ENCODE data around the gene RBM28.

The RBM28 gene

DNA sequence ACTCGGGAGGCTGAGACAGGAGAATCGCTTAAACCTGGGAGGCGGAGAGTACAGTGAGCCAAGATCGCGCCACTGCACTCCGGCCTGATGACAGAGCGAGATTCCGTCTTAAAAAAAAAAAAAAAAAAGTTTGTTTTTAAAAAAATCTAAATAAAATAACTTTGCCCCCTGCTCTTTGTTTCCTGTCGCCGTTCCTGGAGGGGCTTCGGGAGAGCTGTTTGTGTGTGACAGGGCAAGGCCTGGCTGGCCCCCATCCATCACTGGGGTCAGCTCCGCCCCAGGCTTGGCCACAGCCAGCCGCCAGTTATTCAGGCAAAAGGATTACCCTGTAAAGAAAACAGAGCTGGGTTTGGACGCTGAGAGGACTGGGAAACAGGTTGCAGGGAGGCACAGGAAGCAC, 86.2 kb downstream of the RBM28 start:
- DNase-seq, result no peak

DNA sequence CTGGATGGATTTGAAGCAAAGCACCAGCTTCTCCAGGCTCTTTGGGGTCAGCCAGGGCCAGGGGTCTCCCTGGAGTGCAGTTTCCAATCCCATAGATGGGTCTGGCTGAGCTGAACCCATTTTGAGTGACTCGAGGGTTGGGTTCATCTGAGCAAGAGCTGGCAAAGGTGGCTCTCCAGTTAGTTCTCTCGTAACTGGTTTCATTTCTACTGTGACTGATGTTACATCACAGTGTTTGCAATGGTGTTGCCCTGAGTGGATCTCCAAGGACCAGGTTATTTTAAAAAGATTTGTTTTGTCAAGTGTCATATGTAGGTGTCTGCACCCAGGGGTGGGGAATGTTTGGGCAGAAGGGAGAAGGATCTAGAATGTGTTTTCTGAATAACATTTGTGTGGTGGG, 88.4 kb downstream of the RBM28 start:
- DNase-seq, result no peak

DNA sequence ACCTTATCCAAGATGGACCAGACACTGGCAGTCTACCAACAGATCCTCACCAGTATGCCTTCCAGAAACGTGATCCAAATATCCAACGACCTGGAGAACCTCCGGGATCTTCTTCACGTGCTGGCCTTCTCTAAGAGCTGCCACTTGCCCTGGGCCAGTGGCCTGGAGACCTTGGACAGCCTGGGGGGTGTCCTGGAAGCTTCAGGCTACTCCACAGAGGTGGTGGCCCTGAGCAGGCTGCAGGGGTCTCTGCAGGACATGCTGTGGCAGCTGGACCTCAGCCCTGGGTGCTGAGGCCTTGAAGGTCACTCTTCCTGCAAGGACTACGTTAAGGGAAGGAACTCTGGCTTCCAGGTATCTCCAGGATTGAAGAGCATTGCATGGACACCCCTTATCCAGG, 89.2 kb downstream of the RBM28 start:
- no peak for DNase-seq

DNA sequence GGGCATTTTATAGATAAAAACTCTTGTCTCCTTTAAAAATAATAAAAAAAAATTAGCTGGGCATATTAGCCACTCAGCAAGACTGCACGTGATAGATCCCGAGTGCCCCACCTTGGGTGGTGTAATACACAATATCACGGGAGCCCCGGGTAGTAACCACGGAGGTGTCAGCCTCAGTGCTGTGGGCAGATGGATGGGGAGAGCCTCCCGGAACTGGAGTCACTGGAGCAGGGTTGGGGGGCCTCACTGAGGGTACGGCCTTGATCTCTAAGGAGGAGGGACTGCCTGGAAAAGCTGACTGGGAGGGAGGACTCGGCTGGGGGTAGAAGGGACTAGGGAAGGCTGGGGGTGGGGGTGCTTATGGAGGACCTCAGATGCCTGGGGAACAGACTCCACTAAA, 90.0 kb downstream of the RBM28 start:
- no peak for DNase-seq

DNA sequence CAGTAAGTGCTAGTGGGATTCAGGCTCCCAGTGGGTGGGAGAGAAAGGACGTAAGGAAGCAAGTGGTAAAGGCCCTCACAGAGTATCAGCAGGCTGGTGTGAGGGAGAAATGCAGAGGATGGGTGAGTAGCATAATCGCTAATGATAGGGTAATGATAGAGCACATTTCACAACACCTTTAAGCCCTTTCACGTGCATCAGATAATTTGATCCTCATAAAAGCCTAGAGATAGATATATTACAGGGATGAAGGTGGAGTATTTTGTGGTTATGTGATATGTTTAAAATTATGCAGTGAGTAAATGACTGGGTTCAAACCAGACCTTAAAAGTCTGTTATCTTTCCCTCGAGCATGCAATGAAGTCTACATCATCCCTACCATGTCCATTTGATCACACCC, 92.4 kb downstream of the RBM28 start:
- DNase-seq, result no peak
